ENCODE measurements around the gene ARL10. TPM values are rescaled to one million over a fixed set of nuclear protein-coding genes. Genes with fewer than 3 reads are reported as not detected.

ARL10 gene
- total RNA-seq, 1 experiment from 2014 or later, result 0.05 TPM

- peak overlapping the region; percentile 92 for H3K4me2 ChIP-seq (ENCODE audit: low read length)
- POLR2A ChIA-PET, result no interaction called here
- H2AFZ ChIP-seq (ENCODE audit: low read depth, low read length, poor library complexity, severe bottlenecking), result no peak overlapping the region
- H3K9ac ChIP-seq (ENCODE audit: low read length), result peak overlapping the region; percentile 84
- H4K20me1 ChIP-seq (ENCODE audit: insufficient read depth), result no peaks in the 10 kb centered on the region
- BruUV-seq (replicated peaks), result no TSS peak
- H3K9me3 ChIP-seq (ENCODE audit: control insufficient read depth in 1 of 2, insufficient read depth in 1 of 2, low read depth in 1 of 2, low read length in 2 of 2), result peaks cover 0 to under 1% of the 10 kb centered on the region in 2 experiments; a peak in 1 of 4 replicates
- peaks cover 21 to 44% of the 10 kb centered on the region in 2 experiments for H3K4me1 ChIP-seq (ENCODE audit: control insufficient read depth in 1 of 2, insufficient read depth in 2 of 2, low read length in 2 of 2)
- ATAC-seq (no peak), DNase-seq (ENCODE audit: low read depth, low spot score) (no peak)
- H3K79me2 ChIP-seq (ENCODE audit: insufficient read depth, low read length), result peaks cover 22% of the 10 kb centered on the region
- peak overlapping the region; percentile 75 for H3K27ac ChIP-seq (ENCODE audit: low read depth, low read length)
- TF ChIP-seq REST (IDR thresholded peaks at IDR 0.05; ENCODE audit: low read depth), result no peak
- TF ChIP-seq MAX (IDR thresholded peaks at IDR 0.05), result peak; percentile 12; the same call in 1 of the 2 replicates
- TF ChIP-seq CBX3 (IDR thresholded peaks at IDR 0.05; ENCODE audit: low read depth), result 0 out of 2 replicates have a peak, but pooled peaks have one; percentile 29
- no peaks in the 10 kb centered on the region for H3K9me2 ChIP-seq (ENCODE audit: insufficient read depth)
- no peaks in the 10 kb centered on the region; a peak in 1 of 4 replicates for H3K36me3 ChIP-seq (ENCODE audit: control insufficient read depth in 1 of 2, insufficient read depth in 2 of 2, low read length in 2 of 2)
- RAD21 ChIA-PET (ENCODE audit: low non-redundant PET in 1 of 2, low total read pairs in 2 of 2, uncharacterized antibody in 2 of 2, unreplicated experiment in 2 of 2), result no interaction called here
- intact Hi-C loops (cut with micrococcal nuclease), result loop anchor here (2.0 to 5.0 kb wide), 2 partner anchors 121 to 142 kb away; partner anchors contain the start of gene RNF44
- H3K27me3 ChIP-seq (ENCODE audit: insufficient read depth, low read length), result no peaks in the 10 kb centered on the region
- CTCF ChIA-PET, result interaction anchor here (0.6 to 1.9 kb wide), 6 partner anchors 33 to 686 kb away, joined by 3 to 7 read pairs (median 5); partner anchors contain the start of genes FAF2 and RNF44
- H3K4me3 ChIP-seq (replicated peaks in 1 of 2; ENCODE audit: low read depth in 1 of 2, low read length in 2 of 2), result peak overlapping the region; percentile 71 to 75
Measured at GRCh38 chr5:176415240-176415951, 50.1 kb downstream of the ARL10 start.
